ENCODE results near the gene TRAPPC2L.

Gene TRAPPC2L

GRCh38 chr16:88882358-88883030 lies 25.6 kb downstream of the TRAPPC2L start:
- no peak for TF ChIP-seq CTCF (conservative IDR thresholded peaks at IDR 0.05; ENCODE audit: low read length)
- DNase-seq (ENCODE audit: low read depth): no peak
- H3K4me3 ChIP-seq (ENCODE audit: low read length): no peak overlapping the region

DNA sequence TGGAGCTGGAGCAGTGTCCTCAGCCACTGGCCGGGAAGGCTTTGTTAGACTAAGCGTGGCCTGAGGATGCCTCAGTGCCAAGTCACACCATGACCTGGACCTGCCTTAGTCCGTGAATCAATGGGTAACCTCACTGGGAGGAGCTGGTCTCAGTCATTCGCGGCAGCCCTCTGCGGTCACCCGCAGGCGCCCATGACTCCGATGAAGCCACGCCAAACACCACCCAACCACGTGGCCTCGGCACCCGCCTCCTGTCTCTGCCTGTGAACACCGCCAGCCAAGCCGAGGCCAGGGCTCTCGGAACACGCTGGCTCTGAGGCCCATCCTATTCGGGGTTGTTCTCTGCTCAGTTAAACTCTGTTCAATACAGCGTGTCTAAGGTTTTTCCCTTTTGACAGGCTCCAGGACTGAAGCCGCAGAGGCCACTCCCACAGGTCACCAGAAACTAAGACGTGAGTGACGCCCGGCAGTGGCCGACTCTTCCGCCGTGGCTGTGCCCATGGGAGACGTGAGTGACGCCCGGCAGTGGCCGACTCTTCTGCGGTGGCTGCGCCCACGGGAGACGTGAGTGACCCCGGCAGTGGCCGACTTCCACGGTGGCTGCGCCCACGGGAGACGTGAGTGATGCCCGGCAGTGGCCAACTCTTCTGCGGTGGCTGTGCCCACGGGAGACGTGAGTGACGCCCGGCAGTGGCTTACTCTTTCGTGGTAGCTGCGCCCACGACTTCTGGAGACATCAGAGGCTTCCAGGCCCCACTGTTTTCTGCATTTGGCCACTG lies 26.4 kb downstream of the TRAPPC2L start:
- no peak for TF ChIP-seq CTCF (conservative IDR thresholded peaks at IDR 0.05; ENCODE audit: low read length)
- H3K4me3 ChIP-seq (ENCODE audit: low read length): no peak overlapping the region
- DNase-seq (ENCODE audit: low read depth): no peak

DNA sequence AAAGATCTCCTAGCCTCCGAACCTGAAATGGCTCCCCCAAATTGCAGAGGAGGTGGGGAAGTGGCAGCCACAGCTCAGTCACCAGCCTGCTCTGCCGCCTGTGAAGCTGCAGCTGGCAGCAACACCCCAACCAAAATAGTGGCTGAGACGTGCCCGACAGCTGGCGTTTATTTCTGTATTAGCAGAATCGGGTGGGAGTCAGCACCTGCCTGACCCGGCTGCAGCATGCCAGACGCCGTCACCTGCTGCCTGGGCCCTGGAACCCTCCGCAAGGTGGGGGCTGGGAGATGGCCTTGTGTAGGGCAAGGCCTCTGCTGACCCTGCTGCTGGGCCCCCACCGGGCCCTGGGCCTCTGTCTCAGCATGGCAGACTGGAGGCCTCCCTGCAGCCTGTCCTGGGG lies 27.0 kb downstream of the TRAPPC2L start:
- no peak overlapping the region for H3K4me3 ChIP-seq (ENCODE audit: low read length)
- no peak for TF ChIP-seq CTCF (conservative IDR thresholded peaks at IDR 0.05; ENCODE audit: low read length)
- no peak for DNase-seq (ENCODE audit: low read depth)

DNA sequence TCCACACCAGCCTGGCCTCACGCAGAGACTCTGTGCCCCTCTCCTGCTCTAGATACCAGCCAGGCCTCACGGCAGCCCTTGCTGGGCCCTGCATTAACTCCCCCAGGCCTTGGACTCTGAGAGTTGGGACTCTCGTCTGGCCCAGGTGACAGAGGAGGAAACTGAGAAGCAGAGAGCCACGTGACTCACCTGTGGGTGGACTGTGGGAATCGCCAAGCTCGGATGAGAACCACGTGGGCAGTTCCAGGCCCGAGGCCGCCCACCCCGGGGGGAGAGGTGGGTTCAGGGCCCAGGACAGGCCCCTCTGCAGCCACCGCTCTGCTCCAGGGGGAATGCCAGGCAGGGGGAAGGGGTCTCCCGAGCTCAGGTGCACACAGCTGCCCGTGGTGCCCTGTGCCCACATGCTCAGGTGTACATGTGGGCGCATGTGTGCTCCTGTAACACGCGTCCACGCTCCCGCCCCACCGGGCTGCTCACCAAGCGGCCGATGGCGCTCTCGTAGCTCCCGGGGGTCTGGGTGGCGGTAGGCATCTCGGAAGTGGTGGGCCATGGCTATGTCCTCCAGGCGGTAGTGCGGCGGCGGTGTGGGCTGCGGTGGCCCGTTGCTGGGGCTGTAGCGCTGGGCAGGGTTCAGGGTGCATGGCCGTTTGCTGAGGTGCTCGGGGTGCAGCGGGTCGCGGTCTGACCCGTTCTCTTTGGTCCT lies 27.8 kb downstream of the TRAPPC2L start:
- H3K4me3 ChIP-seq (ENCODE audit: low read length): no peak overlapping the region
- no peak for TF ChIP-seq CTCF (conservative IDR thresholded peaks at IDR 0.05; ENCODE audit: low read length)
- DNase-seq (ENCODE audit: low read depth): no peak

DNA sequence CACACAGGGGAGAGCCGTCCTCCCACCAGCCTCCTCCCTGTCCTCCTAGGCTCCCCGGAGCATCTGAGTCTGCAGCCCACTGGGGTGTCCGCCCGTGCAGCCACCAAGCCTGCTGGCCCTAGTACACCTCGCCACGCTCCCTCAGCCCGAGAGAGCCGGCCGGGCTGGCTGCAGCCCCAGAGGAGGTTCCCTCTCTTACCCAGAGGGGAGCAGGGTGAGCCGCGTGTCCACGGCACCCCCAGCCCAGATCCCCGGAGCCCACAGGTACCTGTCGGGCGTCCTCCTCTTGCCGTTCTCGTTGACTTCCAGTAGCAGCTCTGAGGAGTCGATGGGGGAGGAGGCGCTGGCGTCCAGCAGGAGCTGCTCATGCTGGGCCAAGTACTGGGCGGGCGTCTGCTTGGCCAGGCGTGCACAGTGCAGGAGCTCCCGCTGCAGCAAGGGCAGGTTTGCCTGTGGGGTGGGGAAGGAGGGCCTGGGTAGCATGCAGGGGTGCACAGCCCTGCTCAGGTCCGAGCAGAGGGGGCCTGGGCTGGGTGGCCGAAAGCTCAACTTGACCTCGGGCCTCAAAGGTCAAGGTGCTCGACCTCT lies 28.9 kb downstream of the TRAPPC2L start:
- no peak for DNase-seq (ENCODE audit: low read depth)
- no peak overlapping the region for H3K4me3 ChIP-seq (ENCODE audit: low read length)
- TF ChIP-seq CTCF (conservative IDR thresholded peaks at IDR 0.05; ENCODE audit: low read length): no peak

GRCh38 chr16:88886420-88886844 lies 29.5 kb downstream of the TRAPPC2L start:
- no peak for TF ChIP-seq CTCF (conservative IDR thresholded peaks at IDR 0.05; ENCODE audit: low read length)
- no peak overlapping the region for H3K4me3 ChIP-seq (ENCODE audit: low read length)
- no peak for DNase-seq (ENCODE audit: low read depth)

Measured in AG10803 (cell line).